HEK293T (cell line): Measurements from ENCODE around the gene ZGPAT.

Experiments used
- ARNT ChIP-seq: fragments of 450-650 bp; IDR thresholded peaks from 2 replicates; pipeline ENCODE4 v1.6.1; 2017; ENCODE audit warnings: mild to moderate bottlenecking
- BHLHE40 ChIP-seq: fragments of 450-650 bp; IDR thresholded peaks from 2 replicates; pipeline ENCODE4 v1.6.1; 2016; ENCODE audit warnings: mild to moderate bottlenecking, moderate library complexity, borderline replicate concordance
- CTBP1 ChIP-seq: fragments of 450-650 bp; IDR thresholded peaks from 2 replicates; pipeline ENCODE4 v1.6.1; 2016; ENCODE audit warnings: borderline replicate concordance
- ELF4 ChIP-seq: fragments of 450-650 bp; IDR thresholded peaks from 2 replicates; pipeline ENCODE4 v1.6.1; 2017; ENCODE audit warnings: antibody characterized with exemption
- FOXA1 ChIP-seq: fragments of 450-650 bp; IDR thresholded peaks from 2 replicates; pipeline ENCODE4 v1.6.1; 2016; ENCODE audit warnings: mild to moderate bottlenecking
- FOXK2 ChIP-seq: fragments of 450-650 bp; IDR thresholded peaks from 2 replicates; pipeline ENCODE4 v1.6.1; 2016; ENCODE audit warnings: mild to moderate bottlenecking
- FOXM1 ChIP-seq: fragments of 450-650 bp; IDR thresholded peaks from 2 replicates; pipeline ENCODE4 v1.6.1; 2017; ENCODE audit warnings: mild to moderate bottlenecking, borderline replicate concordance
- NFRKB ChIP-seq: fragments of 450-650 bp; IDR thresholded peaks from 2 replicates; pipeline ENCODE4 v1.6.1; 2016; ENCODE audit warnings: mild to moderate bottlenecking, moderate library complexity
- SP1 ChIP-seq: fragments of 450-650 bp; IDR thresholded peaks from 2 replicates; pipeline ENCODE4 v1.6.1; 2017
- SUZ12 ChIP-seq: fragments of 450-650 bp; IDR thresholded peaks from 2 replicates; pipeline ENCODE4 v1.6.1; 2016; ENCODE audit warnings: mild to moderate bottlenecking
- TF ChIP-seq, protein P1 (sequence below): fragments of 450-650 bp; IDR thresholded peaks from 2 replicates; pipeline ENCODE4 v1.6.1; 2016

DNA sequence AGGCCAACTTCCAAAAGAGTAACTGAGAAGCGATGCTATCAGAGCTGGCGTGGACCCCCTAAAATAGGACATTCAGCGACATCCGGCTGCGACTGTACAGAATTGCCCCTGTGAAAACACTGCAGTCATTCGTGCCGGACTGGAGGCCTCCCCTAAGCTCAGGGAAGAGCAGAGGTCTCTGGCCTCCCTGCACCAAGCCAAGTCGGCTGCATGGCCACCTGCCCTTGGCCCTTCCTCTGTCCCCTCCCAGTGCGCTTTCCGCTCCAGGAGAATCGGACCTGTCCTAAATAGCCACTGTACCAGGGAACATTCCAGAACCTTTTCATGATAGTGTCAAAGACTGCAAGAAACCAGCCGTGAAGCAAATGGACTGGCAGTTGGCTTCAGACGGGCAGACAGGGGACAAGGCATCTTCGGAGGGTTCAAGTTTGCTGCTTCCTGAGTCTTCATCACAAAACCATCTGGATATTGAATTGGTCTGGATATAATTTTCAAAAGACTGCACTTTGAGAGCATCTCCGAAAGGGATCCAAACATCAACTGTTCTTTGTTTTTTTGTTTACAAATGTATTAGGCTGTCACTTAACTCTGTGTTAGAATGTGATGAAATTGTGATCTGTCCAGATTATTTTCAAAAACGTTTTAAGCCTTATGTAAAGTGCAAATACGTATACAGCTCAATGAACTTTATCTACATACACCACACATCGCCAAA lies 48.3 kb downstream of the ZGPAT start:
- no peak for TF ChIP-seq FOXM1
- TF ChIP-seq, protein P1, sequence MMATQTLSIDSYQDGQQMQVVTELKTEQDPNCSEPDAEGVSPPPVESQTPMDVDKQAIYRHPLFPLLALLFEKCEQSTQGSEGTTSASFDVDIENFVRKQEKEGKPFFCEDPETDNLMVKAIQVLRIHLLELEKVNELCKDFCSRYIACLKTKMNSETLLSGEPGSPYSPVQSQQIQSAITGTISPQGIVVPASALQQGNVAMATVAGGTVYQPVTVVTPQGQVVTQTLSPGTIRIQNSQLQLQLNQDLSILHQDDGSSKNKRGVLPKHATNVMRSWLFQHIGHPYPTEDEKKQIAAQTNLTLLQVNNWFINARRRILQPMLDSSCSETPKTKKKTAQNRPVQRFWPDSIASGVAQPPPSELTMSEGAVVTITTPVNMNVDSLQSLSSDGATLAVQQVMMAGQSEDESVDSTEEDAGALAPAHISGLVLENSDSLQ, result no peak
- no peak for TF ChIP-seq ELF4
- no peak for TF ChIP-seq NFRKB
- no peak for TF ChIP-seq FOXK2
- TF ChIP-seq FOXA1, result no peak
- no peak for TF ChIP-seq BHLHE40
- TF ChIP-seq SP1, result no peak
- no peak for TF ChIP-seq CTBP1
- TF ChIP-seq SUZ12, result no peak
- TF ChIP-seq ARNT, result no peak
